ENCODE results near the gene ODAM.

DNA sequence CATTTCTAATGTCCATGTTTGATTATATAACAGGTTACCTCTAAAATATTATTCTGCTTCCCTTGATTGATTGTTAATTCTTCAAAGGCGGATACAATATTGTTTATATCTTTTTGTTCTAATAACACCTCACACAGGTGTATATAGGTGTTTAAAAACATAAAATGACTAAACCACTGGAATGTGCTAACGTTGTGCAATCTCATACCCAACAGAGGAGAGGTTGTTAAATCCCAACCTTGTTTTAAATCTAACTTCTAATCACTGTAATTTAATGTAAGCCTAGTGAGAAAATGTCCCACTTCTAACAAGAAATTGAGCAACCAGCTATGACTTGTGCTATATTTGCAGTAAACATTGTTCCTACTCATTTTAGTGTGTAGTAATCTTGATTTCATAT is 1.3 kb downstream of the ODAM start:
- TF ChIP-seq, protein P1, sequence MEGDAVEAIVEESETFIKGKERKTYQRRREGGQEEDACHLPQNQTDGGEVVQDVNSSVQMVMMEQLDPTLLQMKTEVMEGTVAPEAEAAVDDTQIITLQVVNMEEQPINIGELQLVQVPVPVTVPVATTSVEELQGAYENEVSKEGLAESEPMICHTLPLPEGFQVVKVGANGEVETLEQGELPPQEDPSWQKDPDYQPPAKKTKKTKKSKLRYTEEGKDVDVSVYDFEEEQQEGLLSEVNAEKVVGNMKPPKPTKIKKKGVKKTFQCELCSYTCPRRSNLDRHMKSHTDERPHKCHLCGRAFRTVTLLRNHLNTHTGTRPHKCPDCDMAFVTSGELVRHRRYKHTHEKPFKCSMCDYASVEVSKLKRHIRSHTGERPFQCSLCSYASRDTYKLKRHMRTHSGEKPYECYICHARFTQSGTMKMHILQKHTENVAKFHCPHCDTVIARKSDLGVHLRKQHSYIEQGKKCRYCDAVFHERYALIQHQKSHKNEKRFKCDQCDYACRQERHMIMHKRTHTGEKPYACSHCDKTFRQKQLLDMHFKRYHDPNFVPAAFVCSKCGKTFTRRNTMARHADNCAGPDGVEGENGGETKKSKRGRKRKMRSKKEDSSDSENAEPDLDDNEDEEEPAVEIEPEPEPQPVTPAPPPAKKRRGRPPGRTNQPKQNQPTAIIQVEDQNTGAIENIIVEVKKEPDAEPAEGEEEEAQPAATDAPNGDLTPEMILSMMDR (IDR thresholded peaks at IDR 0.05; ENCODE audit: low read depth, low read length) = no peak
- no peak for TF ChIP-seq EZH2phosphoT487 (IDR thresholded peaks at IDR 0.05; ENCODE audit: low read depth)
